ENCODE results near the gene CEPT1.

GRCh38 chr1:111190931-111191451, 51.0 kb downstream of the CEPT1 start:
- TF ChIP-seq, protein P1, sequence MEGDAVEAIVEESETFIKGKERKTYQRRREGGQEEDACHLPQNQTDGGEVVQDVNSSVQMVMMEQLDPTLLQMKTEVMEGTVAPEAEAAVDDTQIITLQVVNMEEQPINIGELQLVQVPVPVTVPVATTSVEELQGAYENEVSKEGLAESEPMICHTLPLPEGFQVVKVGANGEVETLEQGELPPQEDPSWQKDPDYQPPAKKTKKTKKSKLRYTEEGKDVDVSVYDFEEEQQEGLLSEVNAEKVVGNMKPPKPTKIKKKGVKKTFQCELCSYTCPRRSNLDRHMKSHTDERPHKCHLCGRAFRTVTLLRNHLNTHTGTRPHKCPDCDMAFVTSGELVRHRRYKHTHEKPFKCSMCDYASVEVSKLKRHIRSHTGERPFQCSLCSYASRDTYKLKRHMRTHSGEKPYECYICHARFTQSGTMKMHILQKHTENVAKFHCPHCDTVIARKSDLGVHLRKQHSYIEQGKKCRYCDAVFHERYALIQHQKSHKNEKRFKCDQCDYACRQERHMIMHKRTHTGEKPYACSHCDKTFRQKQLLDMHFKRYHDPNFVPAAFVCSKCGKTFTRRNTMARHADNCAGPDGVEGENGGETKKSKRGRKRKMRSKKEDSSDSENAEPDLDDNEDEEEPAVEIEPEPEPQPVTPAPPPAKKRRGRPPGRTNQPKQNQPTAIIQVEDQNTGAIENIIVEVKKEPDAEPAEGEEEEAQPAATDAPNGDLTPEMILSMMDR (IDR thresholded peaks at IDR 0.05; ENCODE audit: low read length): no peak
- TF ChIP-seq EZH2 (IDR thresholded peaks at IDR 0.05; ENCODE audit: borderline replicate concordance, low read length): no peak
